OCI-LY1 (cell line): ENCODE measurements around the gene DCAF7.

Source experiments
- EZH2 ChIP-seq: fragments of 200-600 bp; sonication (generic), shearing (Covaris generic); IDR thresholded peaks from 2 replicates; pipeline ENCODE4 v1.8.0; 2017; ENCODE audit warnings: borderline replicate concordance, mixed run types, mild to moderate bottlenecking, antibody characterized with exemption, low read length, moderate library complexity, mixed read lengths
- TF ChIP-seq, protein P1 (sequence below): fragments of 200-600 bp; sonication (generic), shearing (Covaris generic); IDR thresholded peaks from 2 replicates; pipeline ENCODE4 v1.5.1; 2017; ENCODE audit warnings: mild to moderate bottlenecking, antibody characterized with exemption, low read length, moderate library complexity, mixed read lengths

DNA sequence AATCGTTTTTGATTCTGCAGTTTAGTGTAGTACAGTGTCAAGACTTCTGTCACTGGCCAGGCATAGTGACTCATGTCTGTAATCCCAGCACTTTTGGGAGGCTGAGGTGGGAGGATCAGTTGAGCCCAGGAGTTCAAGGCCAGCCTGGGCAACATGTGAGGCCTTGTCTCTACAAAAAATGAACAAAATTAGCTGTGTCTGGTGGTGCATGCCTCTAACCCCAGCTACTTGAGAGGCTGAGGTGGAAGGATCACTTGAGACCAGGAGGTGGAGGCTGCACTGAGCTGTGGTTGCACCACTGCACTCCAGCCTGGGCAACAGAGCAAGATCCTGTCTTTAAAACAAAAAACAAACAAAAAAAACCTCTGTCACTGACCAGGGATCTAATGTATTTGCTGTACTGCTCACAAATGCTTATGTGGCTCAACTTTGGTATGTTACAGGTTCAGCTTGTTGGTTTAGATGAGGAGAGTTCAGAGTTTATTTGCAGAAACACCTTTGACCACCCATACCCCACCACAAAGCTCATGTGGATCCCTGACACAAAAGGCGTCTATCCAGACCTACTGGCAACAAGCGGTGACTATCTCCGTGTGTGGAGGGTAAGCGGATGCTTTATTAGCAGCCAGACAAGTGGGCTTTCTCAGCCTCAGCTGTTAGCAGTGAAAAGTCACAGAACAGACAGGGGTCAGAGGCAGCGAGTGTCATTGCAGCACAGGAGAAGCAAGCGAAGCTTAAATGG lies 27.9 kb downstream of the DCAF7 start:
- TF ChIP-seq, protein P1, sequence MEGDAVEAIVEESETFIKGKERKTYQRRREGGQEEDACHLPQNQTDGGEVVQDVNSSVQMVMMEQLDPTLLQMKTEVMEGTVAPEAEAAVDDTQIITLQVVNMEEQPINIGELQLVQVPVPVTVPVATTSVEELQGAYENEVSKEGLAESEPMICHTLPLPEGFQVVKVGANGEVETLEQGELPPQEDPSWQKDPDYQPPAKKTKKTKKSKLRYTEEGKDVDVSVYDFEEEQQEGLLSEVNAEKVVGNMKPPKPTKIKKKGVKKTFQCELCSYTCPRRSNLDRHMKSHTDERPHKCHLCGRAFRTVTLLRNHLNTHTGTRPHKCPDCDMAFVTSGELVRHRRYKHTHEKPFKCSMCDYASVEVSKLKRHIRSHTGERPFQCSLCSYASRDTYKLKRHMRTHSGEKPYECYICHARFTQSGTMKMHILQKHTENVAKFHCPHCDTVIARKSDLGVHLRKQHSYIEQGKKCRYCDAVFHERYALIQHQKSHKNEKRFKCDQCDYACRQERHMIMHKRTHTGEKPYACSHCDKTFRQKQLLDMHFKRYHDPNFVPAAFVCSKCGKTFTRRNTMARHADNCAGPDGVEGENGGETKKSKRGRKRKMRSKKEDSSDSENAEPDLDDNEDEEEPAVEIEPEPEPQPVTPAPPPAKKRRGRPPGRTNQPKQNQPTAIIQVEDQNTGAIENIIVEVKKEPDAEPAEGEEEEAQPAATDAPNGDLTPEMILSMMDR, result no peak
- no peak for TF ChIP-seq EZH2
